ENCODE results near the gene CDH8. TPM values are rescaled to one million over a fixed set of nuclear protein-coding genes. Genes with fewer than 3 reads are reported as not detected.

Gene CDH8
- total and polyA plus RNA-seq, 4 donors, result 28.5 to 70.7 (median 47.7) TPM

GRCh38 chr16:62034231-62035114, 1.8 kb downstream of the CDH8 start:
- peak overlapping the region; percentile 55 for H3K27ac ChIP-seq (ENCODE audit: low read depth, low read length)
- peak overlapping the region; percentile 67 for H3K4me3 ChIP-seq (ENCODE audit: low read depth, low read length)
- WGBS (ENCODE audit: insufficient coverage), result 0% methylated on average over 21 of the region's 32 CpGs
- H3K36me3 ChIP-seq (ENCODE audit: control insufficient read depth, insufficient read depth, low read length), result no peaks in the 10 kb centered on the region
- H3K27me3 ChIP-seq (ENCODE audit: control insufficient read depth, insufficient read depth, low read length), result peaks cover 41% of the 10 kb centered on the region
- peak in 3 of 6 donors; percentile 28 to 80 (median 50) for DNase-seq (ENCODE audit: low read depth in 4 of 6, low spot score in 6 of 6)
- peaks cover 29% of the 10 kb centered on the region for H3K4me1 ChIP-seq (ENCODE audit: control insufficient read depth, insufficient read depth, low read length)
- no peaks in the 10 kb centered on the region for H3K9me3 ChIP-seq (ENCODE audit: control insufficient read depth, insufficient read depth, low read length)

DNA sequence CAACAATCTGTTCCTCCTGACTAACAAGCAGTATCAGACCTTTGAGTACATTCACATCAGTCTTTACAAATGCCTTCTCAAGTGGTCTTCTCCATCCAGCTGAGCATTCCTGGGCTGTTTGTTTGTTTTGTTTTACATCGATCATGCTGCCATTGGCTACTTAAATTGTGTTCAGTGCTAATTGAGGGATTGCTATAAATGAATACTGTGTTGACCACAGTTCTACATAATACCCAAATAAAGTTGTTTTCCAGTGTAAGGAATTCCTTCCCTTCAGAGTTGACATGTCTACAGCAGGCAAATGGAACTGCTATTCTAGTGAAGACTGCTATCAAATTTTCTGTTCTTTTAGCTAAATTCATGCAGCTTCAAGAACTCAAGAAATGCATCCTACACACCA, 3.2 kb downstream of the CDH8 start:
- Histone ChIP-seq H3K27me3 (ENCODE audit: control insufficient read depth, insufficient read depth, low read length) (peaks cover 33% of the 10 kb centered on the region), H3K27ac (ENCODE audit: low read depth, low read length) (no peak overlapping the region), H3K36me3 (ENCODE audit: control insufficient read depth, insufficient read depth, low read length) (no peaks in the 10 kb centered on the region), H3K9me3 (ENCODE audit: control insufficient read depth, insufficient read depth, low read length) (no peaks in the 10 kb centered on the region), H3K4me1 (ENCODE audit: control insufficient read depth, insufficient read depth, low read length) (peaks cover 29% of the 10 kb centered on the region), H3K4me3 (ENCODE audit: low read depth, low read length) (no peak overlapping the region)
- WGBS (ENCODE audit: insufficient coverage), result no CpG with 5 or more reads among the region's 1 CpG
- DNase-seq (ENCODE audit: low read depth in 4 of 6, low spot score in 6 of 6), result peak in 1 of 6 donors; percentile 39

GRCh38 chr16:62029947-62030346, 6.3 kb downstream of the CDH8 start:
- H3K9me3 ChIP-seq (ENCODE audit: control insufficient read depth, insufficient read depth, low read length), result no peaks in the 10 kb centered on the region
- WGBS (ENCODE audit: insufficient coverage), result no CpG with 5 or more reads among the region's 3 CpGs
- H3K27ac ChIP-seq (ENCODE audit: low read depth, low read length), result no peak overlapping the region
- H3K27me3 ChIP-seq (ENCODE audit: control insufficient read depth, insufficient read depth, low read length), result peaks cover 7% of the 10 kb centered on the region
- DNase-seq (ENCODE audit: low read depth in 4 of 6, low spot score in 6 of 6), result no peak
- no peaks in the 10 kb centered on the region for H3K36me3 ChIP-seq (ENCODE audit: control insufficient read depth, insufficient read depth, low read length)
- H3K4me1 ChIP-seq (ENCODE audit: control insufficient read depth, insufficient read depth, low read length), result peaks cover 7% of the 10 kb centered on the region
- no peak overlapping the region for H3K4me3 ChIP-seq (ENCODE audit: low read depth, low read length)

GRCh38 chr16:62022688-62023087, 13.6 kb downstream of the CDH8 start:
- Histone ChIP-seq H3K4me3 (ENCODE audit: low read depth, low read length) (no peak overlapping the region), H3K9me3 (ENCODE audit: control insufficient read depth, insufficient read depth, low read length) (no peaks in the 10 kb centered on the region), H3K36me3 (ENCODE audit: control insufficient read depth, insufficient read depth, low read length) (no peaks in the 10 kb centered on the region), H3K4me1 (ENCODE audit: control insufficient read depth, insufficient read depth, low read length) (no peaks in the 10 kb centered on the region), H3K27ac (ENCODE audit: low read depth, low read length) (no peak overlapping the region), H3K27me3 (ENCODE audit: control insufficient read depth, insufficient read depth, low read length) (no peaks in the 10 kb centered on the region)
- 42% methylated on average over 3 of the region's 3 CpGs for WGBS (ENCODE audit: insufficient coverage)
- no peak for DNase-seq (ENCODE audit: low read depth in 4 of 6, low spot score in 6 of 6)

- Histone ChIP-seq H3K36me3 (ENCODE audit: control insufficient read depth, insufficient read depth, low read length) (no peaks in the 10 kb centered on the region), H3K27ac (ENCODE audit: low read depth, low read length) (no peak overlapping the region), H3K4me3 (ENCODE audit: low read depth, low read length) (no peak overlapping the region), H3K9me3 (ENCODE audit: control insufficient read depth, insufficient read depth, low read length) (no peaks in the 10 kb centered on the region), H3K27me3 (ENCODE audit: control insufficient read depth, insufficient read depth, low read length) (no peaks in the 10 kb centered on the region), H3K4me1 (ENCODE audit: control insufficient read depth, insufficient read depth, low read length) (no peaks in the 10 kb centered on the region)
- DNase-seq (ENCODE audit: low read depth in 4 of 6, low spot score in 6 of 6), result peak in 1 of 6 donors; percentile 37
- 24% methylated on average over 4 of the region's 11 CpGs for WGBS (ENCODE audit: insufficient coverage)
Measured at GRCh38 chr16:62021161-62021581, 15.1 kb downstream of the CDH8 start.

GRCh38 chr16:62020681-62021080, 15.6 kb downstream of the CDH8 start:
- H3K36me3 ChIP-seq (ENCODE audit: control insufficient read depth, insufficient read depth, low read length), result no peaks in the 10 kb centered on the region
- no CpG with 5 or more reads among the region's 6 CpGs for WGBS (ENCODE audit: insufficient coverage)
- no peak for DNase-seq (ENCODE audit: low read depth in 4 of 6, low spot score in 6 of 6)
- no peaks in the 10 kb centered on the region for H3K9me3 ChIP-seq (ENCODE audit: control insufficient read depth, insufficient read depth, low read length)
- no peak overlapping the region for H3K27ac ChIP-seq (ENCODE audit: low read depth, low read length)
- H3K4me3 ChIP-seq (ENCODE audit: low read depth, low read length), result no peak overlapping the region
- H3K4me1 ChIP-seq (ENCODE audit: control insufficient read depth, insufficient read depth, low read length), result no peaks in the 10 kb centered on the region
- H3K27me3 ChIP-seq (ENCODE audit: control insufficient read depth, insufficient read depth, low read length), result no peaks in the 10 kb centered on the region

DNA sequence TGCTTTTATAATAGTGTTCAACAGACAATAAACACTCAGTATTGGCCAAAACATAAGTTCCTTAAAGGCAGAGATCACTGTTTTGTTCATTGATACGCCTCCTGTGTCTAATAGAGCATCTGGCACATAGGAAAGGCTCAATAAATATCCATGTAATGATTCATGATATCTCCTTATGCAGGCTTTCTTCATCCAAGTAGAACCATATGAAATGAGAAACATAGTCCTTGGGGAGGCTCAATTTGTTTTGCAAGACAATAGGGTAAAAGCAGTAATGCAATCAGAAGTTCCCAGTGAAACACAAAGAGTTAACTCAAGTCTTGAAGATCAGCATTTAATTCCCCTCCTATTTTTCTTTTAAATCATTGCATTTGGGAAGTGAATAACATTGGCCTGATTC, 16.4 kb downstream of the CDH8 start:
- Histone ChIP-seq H3K9me3 (ENCODE audit: control insufficient read depth, insufficient read depth, low read length) (no peaks in the 10 kb centered on the region), H3K27ac (ENCODE audit: low read depth, low read length) (no peak overlapping the region), H3K27me3 (ENCODE audit: control insufficient read depth, insufficient read depth, low read length) (no peaks in the 10 kb centered on the region), H3K4me1 (ENCODE audit: control insufficient read depth, insufficient read depth, low read length) (no peaks in the 10 kb centered on the region), H3K36me3 (ENCODE audit: control insufficient read depth, insufficient read depth, low read length) (no peaks in the 10 kb centered on the region), H3K4me3 (ENCODE audit: low read depth, low read length) (no peak overlapping the region)
- no CpG with 5 or more reads among the region's 1 CpG for WGBS (ENCODE audit: insufficient coverage)
- no peak for DNase-seq (ENCODE audit: low read depth in 4 of 6, low spot score in 6 of 6)

- no peaks in the 10 kb centered on the region for H3K36me3 ChIP-seq (ENCODE audit: control insufficient read depth, insufficient read depth, low read length)
- WGBS (ENCODE audit: insufficient coverage), result 79% methylated on average over 5 of the region's 15 CpGs
- no peaks in the 10 kb centered on the region for H3K9me3 ChIP-seq (ENCODE audit: control insufficient read depth, insufficient read depth, low read length)
Measured at GRCh38 chr16:62018301-62019060, 17.8 kb downstream of the CDH8 start.

GRCh38 chr16:62014319-62014923, 21.8 kb downstream of the CDH8 start:
- Histone ChIP-seq H3K27me3 (ENCODE audit: control insufficient read depth, insufficient read depth, low read length) (no peaks in the 10 kb centered on the region), H3K36me3 (ENCODE audit: control insufficient read depth, insufficient read depth, low read length) (no peaks in the 10 kb centered on the region), H3K4me3 (ENCODE audit: low read depth, low read length) (no peak overlapping the region), H3K27ac (ENCODE audit: low read depth, low read length) (no peak overlapping the region), H3K9me3 (ENCODE audit: control insufficient read depth, insufficient read depth, low read length) (no peaks in the 10 kb centered on the region), H3K4me1 (ENCODE audit: control insufficient read depth, insufficient read depth, low read length) (no peaks in the 10 kb centered on the region)
- 59% methylated on average over 4 of the region's 8 CpGs for WGBS (ENCODE audit: insufficient coverage)
- DNase-seq (ENCODE audit: low read depth in 4 of 6, low spot score in 6 of 6), result peak in 1 of 6 donors; percentile 77

More at GRCh38 chr16:62018301-62019060, 17.8 kb downstream of the CDH8 start:
- DNase-seq (ENCODE audit: low read depth in 4 of 6, low spot score in 6 of 6), result no peak
- H3K27me3 ChIP-seq (ENCODE audit: control insufficient read depth, insufficient read depth, low read length), result no peaks in the 10 kb centered on the region
- H3K4me3 ChIP-seq (ENCODE audit: low read depth, low read length), result no peak overlapping the region
- H3K27ac ChIP-seq (ENCODE audit: low read depth, low read length), result no peak overlapping the region
- H3K4me1 ChIP-seq (ENCODE audit: control insufficient read depth, insufficient read depth, low read length), result no peaks in the 10 kb centered on the region

All from spinal cord (tissue), 10 donors.